Measurements from ENCODE around the gene SPSB1. TPM values are rescaled to one million over a fixed set of nuclear protein-coding genes. Genes with fewer than 3 reads are reported as not detected.

SPSB1 gene
- total RNA-seq, 1 experiment from 2014 or later, result 4.3 TPM

DNA sequence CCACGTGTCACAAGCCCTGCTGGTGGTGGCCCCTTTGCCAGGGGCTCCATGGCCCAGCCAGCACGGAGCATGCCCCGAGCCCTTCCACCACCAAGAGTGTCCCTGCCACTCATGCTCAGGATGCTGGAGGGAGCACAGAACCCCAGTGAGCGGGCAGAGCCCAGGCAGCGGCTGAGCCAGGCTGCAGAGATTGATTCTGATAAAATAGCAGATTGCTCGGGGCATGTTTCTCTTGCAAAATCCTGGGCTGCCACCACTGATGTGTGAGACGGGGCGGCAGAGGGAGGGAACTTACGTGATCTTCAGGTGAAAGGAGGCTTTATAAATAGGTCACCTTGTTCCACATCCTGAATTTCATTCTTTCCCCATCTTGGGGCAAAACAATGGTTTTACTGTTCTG, 53.2 kb downstream of the SPSB1 start:
- peaks cover 28% of the 10 kb centered on the region for H3K4me1 Mint-ChIP-seq
- CTCF ChIA-PET, result no interaction called here
- H3K27ac Mint-ChIP-seq, result 0 out of 2 replicates have a peak overlapping the region, but pooled peaks have one; percentile 53

More for the DNA sequence above, 53.2 kb downstream of the SPSB1 start:
- no peaks in the 10 kb centered on the region; the same call in 1 of the 2 replicates for H3K27me3 Mint-ChIP-seq (ENCODE audit: low read depth)
- peaks cover 3% of the 10 kb centered on the region; the same call in 1 of the 2 replicates for H3K36me3 Mint-ChIP-seq
- DNase-seq (ENCODE audit: low spot score) (no peak), ATAC-seq (no peak)
- H3K9me3 Mint-ChIP-seq, result peaks cover 7% of the 10 kb centered on the region
- TF ChIP-seq ZNF671 (CRISPR knock-in tag; IDR thresholded peaks at IDR 0.05) (no peak), ARID4B (CRISPR knock-in tag; IDR thresholded peaks at IDR 0.05; ENCODE audit: borderline replicate concordance) (no peak), ZNF281 (CRISPR knock-in tag; IDR thresholded peaks at IDR 0.05) (no peak), ZNF416 (CRISPR knock-in tag; IDR thresholded peaks at IDR 0.05) (no peak), ZNF423 (CRISPR knock-in tag; IDR thresholded peaks at IDR 0.05) (no peak), SP1 (CRISPR knock-in tag; conservative IDR thresholded peaks at IDR 0.05) (no peak), PRRX2 (CRISPR knock-in tag; IDR thresholded peaks at IDR 0.05) (no peak), EMX1 (CRISPR knock-in tag; IDR thresholded peaks at IDR 0.05) (no peak), MYBL2 (CRISPR knock-in tag; IDR thresholded peaks at IDR 0.05) (no peak), FOXK1 (CRISPR knock-in tag; IDR thresholded peaks at IDR 0.05) (no peak), SMAD3 (CRISPR knock-in tag; IDR thresholded peaks at IDR 0.05; ENCODE audit: borderline replicate concordance) (no peak), NFATC4 (CRISPR knock-in tag; IDR thresholded peaks at IDR 0.05) (no peak)
- TF ChIP-seq, protein P1, sequence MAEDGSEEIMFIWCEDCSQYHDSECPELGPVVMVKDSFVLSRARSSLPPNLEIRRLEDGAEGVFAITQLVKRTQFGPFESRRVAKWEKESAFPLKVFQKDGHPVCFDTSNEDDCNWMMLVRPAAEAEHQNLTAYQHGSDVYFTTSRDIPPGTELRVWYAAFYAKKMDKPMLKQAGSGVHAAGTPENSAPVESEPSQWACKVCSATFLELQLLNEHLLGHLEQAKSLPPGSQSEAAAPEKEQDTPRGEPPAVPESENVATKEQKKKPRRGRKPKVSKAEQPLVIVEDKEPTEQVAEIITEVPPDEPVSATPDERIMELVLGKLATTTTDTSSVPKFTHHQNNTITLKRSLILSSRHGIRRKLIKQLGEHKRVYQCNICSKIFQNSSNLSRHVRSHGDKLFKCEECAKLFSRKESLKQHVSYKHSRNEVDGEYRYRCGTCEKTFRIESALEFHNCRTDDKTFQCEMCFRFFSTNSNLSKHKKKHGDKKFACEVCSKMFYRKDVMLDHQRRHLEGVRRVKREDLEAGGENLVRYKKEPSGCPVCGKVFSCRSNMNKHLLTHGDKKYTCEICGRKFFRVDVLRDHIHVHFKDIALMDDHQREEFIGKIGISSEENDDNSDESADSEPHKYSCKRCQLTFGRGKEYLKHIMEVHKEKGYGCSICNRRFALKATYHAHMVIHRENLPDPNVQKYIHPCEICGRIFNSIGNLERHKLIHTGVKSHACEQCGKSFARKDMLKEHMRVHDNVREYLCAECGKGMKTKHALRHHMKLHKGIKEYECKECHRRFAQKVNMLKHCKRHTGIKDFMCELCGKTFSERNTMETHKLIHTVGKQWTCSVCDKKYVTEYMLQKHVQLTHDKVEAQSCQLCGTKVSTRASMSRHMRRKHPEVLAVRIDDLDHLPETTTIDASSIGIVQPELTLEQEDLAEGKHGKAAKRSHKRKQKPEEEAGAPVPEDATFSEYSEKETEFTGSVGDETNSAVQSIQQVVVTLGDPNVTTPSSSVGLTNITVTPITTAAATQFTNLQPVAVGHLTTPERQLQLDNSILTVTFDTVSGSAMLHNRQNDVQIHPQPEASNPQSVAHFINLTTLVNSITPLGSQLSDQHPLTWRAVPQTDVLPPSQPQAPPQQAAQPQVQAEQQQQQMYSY (CRISPR knock-in tag; IDR thresholded peaks at IDR 0.05), result no peak
- TF ChIP-seq, protein P2, sequence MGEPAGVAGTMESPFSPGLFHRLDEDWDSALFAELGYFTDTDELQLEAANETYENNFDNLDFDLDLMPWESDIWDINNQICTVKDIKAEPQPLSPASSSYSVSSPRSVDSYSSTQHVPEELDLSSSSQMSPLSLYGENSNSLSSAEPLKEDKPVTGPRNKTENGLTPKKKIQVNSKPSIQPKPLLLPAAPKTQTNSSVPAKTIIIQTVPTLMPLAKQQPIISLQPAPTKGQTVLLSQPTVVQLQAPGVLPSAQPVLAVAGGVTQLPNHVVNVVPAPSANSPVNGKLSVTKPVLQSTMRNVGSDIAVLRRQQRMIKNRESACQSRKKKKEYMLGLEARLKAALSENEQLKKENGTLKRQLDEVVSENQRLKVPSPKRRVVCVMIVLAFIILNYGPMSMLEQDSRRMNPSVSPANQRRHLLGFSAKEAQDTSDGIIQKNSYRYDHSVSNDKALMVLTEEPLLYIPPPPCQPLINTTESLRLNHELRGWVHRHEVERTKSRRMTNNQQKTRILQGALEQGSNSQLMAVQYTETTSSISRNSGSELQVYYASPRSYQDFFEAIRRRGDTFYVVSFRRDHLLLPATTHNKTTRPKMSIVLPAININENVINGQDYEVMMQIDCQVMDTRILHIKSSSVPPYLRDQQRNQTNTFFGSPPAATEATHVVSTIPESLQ (CRISPR knock-in tag; IDR thresholded peaks at IDR 0.05), result no peak
- TF ChIP-seq, protein P3, sequence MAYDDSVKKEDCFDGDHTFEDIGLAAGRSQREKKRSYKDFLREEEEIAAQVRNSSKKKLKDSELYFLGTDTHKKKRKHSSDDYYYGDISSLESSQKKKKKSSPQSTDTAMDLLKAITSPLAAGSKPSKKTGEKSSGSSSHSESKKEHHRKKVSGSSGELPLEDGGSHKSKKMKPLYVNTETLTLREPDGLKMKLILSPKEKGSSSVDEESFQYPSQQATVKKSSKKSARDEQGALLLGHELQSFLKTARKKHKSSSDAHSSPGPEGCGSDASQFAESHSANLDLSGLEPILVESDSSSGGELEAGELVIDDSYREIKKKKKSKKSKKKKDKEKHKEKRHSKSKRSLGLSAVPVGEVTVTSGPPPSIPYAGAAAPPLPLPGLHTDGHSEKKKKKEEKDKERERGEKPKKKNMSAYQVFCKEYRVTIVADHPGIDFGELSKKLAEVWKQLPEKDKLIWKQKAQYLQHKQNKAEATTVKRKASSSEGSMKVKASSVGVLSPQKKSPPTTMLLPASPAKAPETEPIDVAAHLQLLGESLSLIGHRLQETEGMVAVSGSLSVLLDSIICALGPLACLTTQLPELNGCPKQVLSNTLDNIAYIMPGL (CRISPR knock-in tag; IDR thresholded peaks at IDR 0.05), result no peak
- no peak overlapping the region for H3K4me3 Mint-ChIP-seq
- POLR2A ChIA-PET, result no interaction called here
